ENCODE data around the gene CHD9NB. TPM values are rescaled to one million over a fixed set of nuclear protein-coding genes. Genes with fewer than 3 reads are reported as not detected.

Gene CHD9NB
- total and polyA plus RNA-seq, 9 of the 15 experiments (the other 6 are each of a cell fraction or from before 2014, with no cell fraction given): 0.06 to 0.10 (median 0.07) TPM; not detected in 6

- CTCF ChIA-PET (ENCODE audit: low intra/inter-chr PET ratio): interaction anchor here (0.5 kb wide), 1 partner anchor 603 kb away, joined by 3 read pairs; no protein-coding TSS in a partner anchor
- POLR2A ChIA-PET: interaction anchor here (0.6 kb wide), 1 partner anchor 113 kb away, joined by 3 read pairs; no protein-coding TSS in a partner anchor
- Histone ChIP-seq H3K9me3 (replicated peaks; ENCODE audit: control insufficient read depth, insufficient read depth, low read depth, low read length) (no peaks in the 10 kb centered on the region), H3K9ac (ENCODE audit: insufficient read depth in 1 of 2, low read depth in 2 of 2, low read length in 2 of 2) (no peak overlapping the region), H3K4me3 (no peak overlapping the region), H4K20me1 (replicated peaks; ENCODE audit: control insufficient read depth, insufficient read depth, low read length) (no peaks in the 10 kb centered on the region), H3K27me3 (ENCODE audit: control insufficient read depth in 2 of 2, insufficient read depth in 2 of 2, low read length in 2 of 2) (peaks cover 22 to 25% of the 10 kb centered on the region in 2 experiments; a peak in 4 of 5 replicates), H3K4me2 (ENCODE audit: insufficient read depth, low read length) (no peak overlapping the region), H3K27ac (ENCODE audit: extremely low read depth, low read depth, low read length) (no peak overlapping the region), H3K79me2 (ENCODE audit: control insufficient read depth, insufficient read depth, low read length) (no peaks in the 10 kb centered on the region), H2AFZ (ENCODE audit: low read depth, low read length) (no peak overlapping the region), H3K36me3 (ENCODE audit: control insufficient read depth, insufficient read depth, low read length) (no peaks in the 10 kb centered on the region), H3K4me1 (replicated peaks in 1 of 2; ENCODE audit: control insufficient read depth in 2 of 2, insufficient read depth in 2 of 2, low read length in 2 of 2) (no peaks in the 10 kb centered on the region), H3K9me1 (ENCODE audit: control insufficient read depth, insufficient read depth, low read length) (no peaks in the 10 kb centered on the region)
- no peak for DNase-seq (ENCODE audit: extremely low read depth in 1 of 4, low spot score in 3 of 4)
- intact Hi-C loops (cut with micrococcal nuclease): no loop called here
- FAIRE-seq: no peak
- TF ChIP-seq ZBTB8A (IDR thresholded peaks at IDR 0.05; ENCODE audit: partially characterized antibody) (no peak), ZNF518B (CRISPR knock-in tag; IDR thresholded peaks at IDR 0.05) (no peak), ZNF124 (CRISPR knock-in tag; IDR thresholded peaks at IDR 0.05) (no peak), YY1 (IDR thresholded peaks at IDR 0.05; ENCODE audit: borderline replicate concordance in 1 of 3, control insufficient read depth in 1 of 3, extremely low read depth in 1 of 3, insufficient read depth in 3 of 3, insufficient read length in 1 of 3, insufficient replicate concordance in 2 of 3, low read depth in 1 of 3, low read length in 2 of 3) (no peak), NFXL1 (CRISPR knock-in tag; IDR thresholded peaks at IDR 0.05) (no peak), HMGN3 (IDR thresholded peaks at IDR 0.05; ENCODE audit: borderline replicate concordance, extremely low read depth, insufficient read length, low read depth, low read length) (no peak)
- no peak for ATAC-seq
- 3% methylated on average over 4 of the region's 4 CpGs for WGBS (ENCODE audit: insufficient coverage, low coverage, missing lambda C conversion rate)
- in situ Hi-C loops (cut with MboI): no loop called here
- BruUV-seq (replicated peaks): no TSS peak
Observed at GRCh38 chr16:53041320-53042051, 11.2 kb downstream of the CHD9NB start.

Data from K562 (cell line).